Astrocyte of the spinal cord (primary cell): ENCODE results near the gene MGAT5.
"Not testable (repeated sequence)": the region's sequence is repeated elsewhere in the genome, so short reads cannot be mapped to it uniquely, and the experiment has no call there.

Source experiments
- DNase-seq: peaks from one replicate; pipeline ENCODE4 v3.0.0; 2011; ENCODE audit warnings: low read depth, low spot score
- H3K4me3 ChIP-seq: 2 replicates; pipeline ENCODE4 v1.5.1; 2011; ENCODE audit warnings: low read depth, mild to moderate bottlenecking, low read length, moderate library complexity
- in situ Hi-C: cut with HindIII; loops from 2 replicates; pipeline ENCODE4 v1.10.0; 2017; ENCODE audit warnings: low sequenced_read_pairs
- TF ChIP-seq, protein P1 (sequence below): IDR thresholded peaks from 2 replicates; pipeline ENCODE4 v1.5.1; 2012; ENCODE audit warnings: low read depth, mild to moderate bottlenecking, low read length, inconsistent platforms

The MGAT5 gene

DNA sequence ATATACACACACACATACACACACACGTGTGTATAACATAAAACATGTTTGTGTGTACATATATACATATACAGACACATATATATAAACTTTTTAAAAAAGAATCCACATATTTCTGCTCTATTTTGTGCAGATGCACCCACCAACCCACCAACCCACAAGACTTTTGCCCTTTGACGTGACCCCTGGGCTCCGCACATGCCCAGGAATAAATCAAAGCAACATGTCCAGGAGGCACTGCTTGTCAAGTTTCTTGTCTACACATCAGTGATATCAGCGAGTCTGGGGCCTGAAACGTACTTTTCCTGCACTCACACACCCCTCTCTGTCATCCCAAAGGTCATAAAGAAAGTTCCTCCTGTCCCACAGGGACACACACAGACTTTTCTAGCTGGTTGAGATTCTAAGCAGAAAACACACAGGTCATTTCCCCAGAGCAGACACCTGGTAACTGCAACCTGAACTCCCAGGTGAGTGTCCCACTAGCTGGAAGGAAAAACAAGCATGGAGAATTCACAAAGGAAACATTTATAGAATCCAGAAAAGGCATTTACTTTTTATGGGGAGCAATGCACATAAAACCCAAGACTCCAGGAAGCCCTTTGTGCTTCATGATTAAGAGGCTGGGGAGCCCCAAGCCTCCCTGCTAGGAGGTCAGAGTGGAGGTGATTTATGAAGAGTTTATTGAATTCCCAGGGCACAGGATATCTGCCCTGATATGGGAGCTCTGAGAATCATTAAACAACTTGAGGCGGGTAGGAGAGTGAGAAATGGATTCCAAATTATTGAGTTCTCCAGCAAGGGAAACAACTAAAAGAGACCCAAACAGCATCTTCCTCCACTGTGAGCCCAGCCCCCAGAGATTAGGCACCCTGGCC is 211.6 kb downstream of the MGAT5 start:
- H3K4me3 ChIP-seq, result no peak overlapping the region
- DNase-seq, result no peak
- TF ChIP-seq, protein P1, sequence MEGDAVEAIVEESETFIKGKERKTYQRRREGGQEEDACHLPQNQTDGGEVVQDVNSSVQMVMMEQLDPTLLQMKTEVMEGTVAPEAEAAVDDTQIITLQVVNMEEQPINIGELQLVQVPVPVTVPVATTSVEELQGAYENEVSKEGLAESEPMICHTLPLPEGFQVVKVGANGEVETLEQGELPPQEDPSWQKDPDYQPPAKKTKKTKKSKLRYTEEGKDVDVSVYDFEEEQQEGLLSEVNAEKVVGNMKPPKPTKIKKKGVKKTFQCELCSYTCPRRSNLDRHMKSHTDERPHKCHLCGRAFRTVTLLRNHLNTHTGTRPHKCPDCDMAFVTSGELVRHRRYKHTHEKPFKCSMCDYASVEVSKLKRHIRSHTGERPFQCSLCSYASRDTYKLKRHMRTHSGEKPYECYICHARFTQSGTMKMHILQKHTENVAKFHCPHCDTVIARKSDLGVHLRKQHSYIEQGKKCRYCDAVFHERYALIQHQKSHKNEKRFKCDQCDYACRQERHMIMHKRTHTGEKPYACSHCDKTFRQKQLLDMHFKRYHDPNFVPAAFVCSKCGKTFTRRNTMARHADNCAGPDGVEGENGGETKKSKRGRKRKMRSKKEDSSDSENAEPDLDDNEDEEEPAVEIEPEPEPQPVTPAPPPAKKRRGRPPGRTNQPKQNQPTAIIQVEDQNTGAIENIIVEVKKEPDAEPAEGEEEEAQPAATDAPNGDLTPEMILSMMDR, result no peak
- in situ Hi-C loops, result no loop called here

DNA sequence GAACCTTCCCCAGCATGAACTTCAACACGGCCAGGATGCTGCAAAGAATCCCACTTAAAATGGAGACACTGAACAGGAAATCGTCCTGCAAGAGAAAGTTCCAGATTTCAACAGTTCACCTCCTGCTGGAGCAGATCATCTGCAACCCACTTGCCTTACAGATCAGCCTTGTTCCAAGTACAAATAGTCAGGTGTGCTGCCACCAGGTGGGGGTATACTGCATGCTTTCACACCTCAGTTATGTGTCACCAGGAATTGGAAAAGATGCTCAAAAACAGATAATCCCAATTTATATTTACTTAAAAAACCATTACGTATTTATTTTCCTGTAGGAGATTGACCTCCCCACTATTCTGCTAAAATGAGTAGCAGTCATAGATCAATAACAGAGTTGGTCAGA is 212.3 kb downstream of the MGAT5 start:
- TF ChIP-seq, protein P1, result peak; percentile 13
- in situ Hi-C loops, result no loop called here
- DNase-seq, result no peak
- H3K4me3 ChIP-seq, result no peak overlapping the region

DNA sequence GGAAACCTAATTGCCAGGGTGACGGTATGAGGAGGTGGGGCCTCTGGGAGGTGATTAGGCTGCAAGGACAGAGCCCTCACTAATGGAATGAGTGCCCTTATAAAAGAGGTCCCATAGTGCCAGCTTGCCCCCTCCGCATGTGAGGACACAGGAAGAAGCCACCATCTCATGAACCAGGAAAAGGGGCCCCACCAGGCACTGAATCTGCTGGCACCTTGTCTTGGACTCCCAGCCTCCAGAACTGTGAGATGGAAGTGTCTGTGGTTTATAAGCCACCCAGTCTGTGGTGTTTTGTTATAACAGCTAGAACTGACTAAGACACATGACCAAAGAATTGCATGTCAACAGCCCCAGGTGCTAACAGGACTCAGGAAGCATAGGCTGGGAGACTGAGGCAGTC is 214.3 kb downstream of the MGAT5 start:
- in situ Hi-C loops, result no loop called here
- DNase-seq, result no peak
- TF ChIP-seq, protein P1, result no peak
- no peak overlapping the region for H3K4me3 ChIP-seq

DNA sequence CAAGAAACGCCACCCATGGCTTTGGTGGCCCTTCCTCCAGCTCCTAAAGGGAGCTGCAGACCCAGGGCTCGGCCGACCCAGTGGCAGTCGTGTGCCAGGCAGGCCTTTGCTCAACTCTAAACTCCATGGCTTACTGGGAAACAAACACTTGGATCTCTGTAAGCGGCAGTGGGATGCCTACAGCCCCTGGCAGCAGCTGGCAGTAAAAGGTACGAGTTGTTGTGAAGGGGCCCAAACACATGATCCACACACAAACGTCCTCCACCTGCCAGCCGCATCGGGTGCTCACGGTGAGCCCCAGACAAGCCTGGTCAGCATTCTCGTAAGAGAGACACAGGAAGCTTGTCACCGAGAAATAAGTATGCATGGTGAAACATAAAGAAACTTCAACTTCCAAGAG is 214.9 kb downstream of the MGAT5 start:
- no peak for DNase-seq
- in situ Hi-C loops, result no loop called here
- TF ChIP-seq, protein P1, result no peak
- H3K4me3 ChIP-seq, result no peak overlapping the region

DNA sequence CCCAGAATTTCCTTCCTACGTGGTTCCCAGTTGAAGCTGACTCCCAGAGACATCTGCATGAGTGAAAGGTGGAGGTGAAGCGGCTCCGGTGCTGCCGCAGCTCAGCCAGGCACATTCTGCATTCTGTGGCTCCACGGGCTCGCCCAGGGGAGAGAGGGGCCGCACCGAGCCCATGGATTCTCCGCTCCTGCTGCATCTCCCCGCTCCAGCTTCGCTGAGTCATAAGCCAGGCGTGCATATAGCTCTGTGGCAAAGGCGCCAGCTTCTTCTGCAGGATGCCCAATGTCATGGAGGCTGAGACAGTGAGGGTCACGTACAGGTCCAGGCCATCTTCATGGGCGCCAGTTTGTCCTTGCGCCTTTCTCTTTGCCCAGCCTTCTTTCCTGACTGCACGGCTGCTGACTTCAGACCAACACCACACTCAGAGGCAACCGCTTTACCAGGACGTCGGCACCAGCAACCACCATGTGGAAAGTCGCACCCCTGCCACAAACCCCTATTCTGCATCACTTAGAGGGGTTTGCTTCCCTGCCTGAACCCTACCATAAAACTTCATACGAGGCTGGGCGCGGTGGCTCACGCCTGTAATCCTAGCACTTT is 215.7 kb downstream of the MGAT5 start:
- TF ChIP-seq, protein P1, result no peak
- in situ Hi-C loops, result no loop called here
- no peak overlapping the region for H3K4me3 ChIP-seq
- DNase-seq, result no peak

DNA sequence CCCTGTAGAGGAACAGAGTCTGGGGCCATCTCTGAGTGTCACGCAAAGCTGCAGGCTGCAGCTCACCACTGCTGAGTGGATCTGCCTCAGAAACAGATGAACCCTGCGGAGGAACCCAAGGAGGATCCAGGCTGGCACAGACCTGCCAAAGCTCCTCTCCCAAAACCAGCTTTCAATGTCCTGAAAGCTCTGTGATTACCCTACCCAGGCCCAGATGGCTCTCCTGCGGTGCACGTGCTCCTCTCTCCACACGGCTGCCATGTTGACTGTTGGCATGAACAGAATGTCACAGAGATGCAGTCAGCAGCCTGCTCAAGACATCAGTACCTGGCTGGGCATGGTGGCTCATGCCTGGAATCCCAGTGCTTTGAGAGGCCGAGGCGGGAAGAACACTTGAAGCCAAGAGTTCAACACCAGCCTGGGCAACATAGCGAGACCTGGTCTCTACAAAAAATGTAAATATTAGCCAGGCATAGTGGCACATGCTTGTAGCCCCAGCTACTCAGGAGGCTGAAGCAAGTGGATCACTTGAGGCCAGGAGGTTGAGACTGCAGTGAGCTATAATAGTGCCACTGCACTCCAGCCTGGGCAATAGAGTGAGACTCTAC is 216.8 kb downstream of the MGAT5 start:
- in situ Hi-C loops, result no loop called here
- TF ChIP-seq, protein P1, result no peak
- no peak overlapping the region for H3K4me3 ChIP-seq
- no peak for DNase-seq

DNA sequence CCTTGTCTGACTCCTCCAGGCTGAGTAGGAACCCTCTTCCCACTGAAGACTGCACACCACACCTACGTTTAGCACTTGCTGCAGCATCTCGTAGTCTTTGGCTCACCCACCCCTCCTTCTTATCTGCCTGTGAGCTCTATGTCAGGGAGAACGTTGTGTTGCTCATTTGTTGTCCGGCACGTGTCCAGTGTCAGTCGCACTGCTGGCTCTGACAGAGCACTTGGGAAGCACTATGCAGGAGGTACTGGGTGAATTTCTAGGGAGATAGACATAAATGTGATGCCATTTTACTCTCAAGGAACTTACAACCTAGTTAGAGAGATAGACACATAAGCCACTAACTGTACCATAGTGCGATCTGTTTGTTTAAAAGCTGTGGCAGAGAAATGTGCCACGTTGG is 223.1 kb downstream of the MGAT5 start:
- in situ Hi-C loops, H3K4me3 ChIP-seq, DNase-seq: not testable (repeated sequence)
